Smooth muscle cell (in vitro differentiated cells): ENCODE measurements around the gene PARL. TPM values are rescaled to one million over a fixed set of nuclear protein-coding genes. Genes with fewer than 3 reads are reported as not detected.
A peak's percentile ranks its signal among the peaks of the same experiment; 100 is the strongest.

Experiments
- DNase-seq: peaks from one replicate; lab custom pipeline; 2025; ENCODE audit not compliant: unreplicated experiment; lab: John Stamatoyannopoulos, UW
- H2AFZ ChIP-seq: fragments of 200-600 bp; sonication (generic); 2 replicates; pipeline ENCODE4 v1.6.0; 2016; ENCODE audit warnings: antibody characterized with exemption, low read depth, mild to moderate bottlenecking
- H3F3A ChIP-seq: fragments of 200-600 bp; sonication (generic); 2 replicates; pipeline ENCODE4 v1.6.0; 2017; ENCODE audit warnings: antibody characterized with exemption, low read depth
- H3K27ac ChIP-seq: fragments of 200-600 bp; sonication (generic); 2 replicates; pipeline ENCODE4 v1.5.1; 2016; ENCODE audit warnings: low read depth, mild to moderate bottlenecking
- H3K27me3 ChIP-seq: fragments of 200-600 bp; sonication (generic); 2 replicates; pipeline ENCODE4 v1.6.1; 2016; ENCODE audit warnings: low read depth, mild to moderate bottlenecking
- H3K36me3 ChIP-seq: fragments of 200-600 bp; sonication (generic); 2 replicates; pipeline ENCODE4 v1.5.1; 2016; ENCODE audit warnings: low read depth
- H3K4me1 ChIP-seq: fragments of 200-600 bp; sonication (generic); 2 replicates; pipeline ENCODE4 v1.5.1; 2016; ENCODE audit warnings: low read depth
- H3K4me2 ChIP-seq: fragments of 200-600 bp; sonication (generic); 2 replicates; pipeline ENCODE4 v1.6.0; 2016; ENCODE audit warnings: mild to moderate bottlenecking
- H3K4me3 ChIP-seq: fragments of 200-600 bp; sonication (generic); 2 replicates; pipeline ENCODE4 v1.5.1; 2016; ENCODE audit warnings: mild to moderate bottlenecking
- H3K79me2 ChIP-seq: fragments of 200-600 bp; sonication (generic); 2 replicates; pipeline ENCODE4 v1.6.0; 2016; ENCODE audit warnings: low read depth, mild to moderate bottlenecking
- H3K9ac ChIP-seq: fragments of 200-600 bp; sonication (generic); 2 replicates; pipeline ENCODE4 v1.6.0; 2016; ENCODE audit warnings: low read depth
- H3K9me3 ChIP-seq: fragments of 200-600 bp; sonication (generic); replicated peaks from 2 replicates; pipeline ENCODE4 v1.5.1; 2016; ENCODE audit warnings: low read depth
- H4K20me1 ChIP-seq: fragments of 200-600 bp; sonication (generic); 2 replicates; pipeline ENCODE4 v1.6.0; 2016; ENCODE audit warnings: low read depth
- CTCF ChIP-seq: fragments of 200-600 bp; sonication (generic); IDR thresholded peaks from 2 replicates; pipeline ENCODE4 v1.5.1; 2017; ENCODE audit warnings: borderline replicate concordance, mild to moderate bottlenecking, antibody characterized with exemption; ENCODE audit not compliant: insufficient read depth, poor library complexity, severe bottlenecking
- whole genome bisulfite sequencing: methylation state at CpG from one replicate; pipeline ENCODE4 v1.1.7; 2016; ENCODE audit warnings: low lambda C conversion rate; 5-methylcytosine and 5-hydroxymethylcytosine counted together
- polyA plus RNA-seq: library from polyadenylated mRNA; unstranded; fragments of >200 nt; fragmentation: Nextera tagmentation; extraction: Ambion mirVana; gene quantifications from 2 replicates; pipeline ENCODE4 v1.2.1, GENCODE V29; 2016
- total RNA-seq: library from RNA; depleted of rRNA; stranded (reverse); fragments of >200 nt; gene quantifications from 2 replicates; pipeline ENCODE4 v1.2.3, GENCODE V29; 2014

The PARL gene
- total and polyA plus RNA-seq, 2 experiments from 2014 or later, result 53.7 to 79.3 TPM

GRCh38 chr3:183845608-183846288, 38.9 kb downstream of the PARL start:
- peak overlapping the region; percentile 67 for H3K9ac ChIP-seq
- H3K27me3 ChIP-seq, result no peaks in the 10 kb centered on the region
- no peaks in the 10 kb centered on the region for H3K9me3 ChIP-seq
- peak overlapping the region; percentile 93 for H3K27ac ChIP-seq
- no peak for TF ChIP-seq CTCF
- no peak for DNase-seq
- WGBS, result 67% methylated on average over 13 of the region's 13 CpGs
- no peak overlapping the region for H2AFZ ChIP-seq
- H3K4me1 ChIP-seq, result peaks cover 16% of the 10 kb centered on the region
- no peak overlapping the region for H3K4me3 ChIP-seq
- peaks cover 34% of the 10 kb centered on the region for H4K20me1 ChIP-seq
- H3K4me2 ChIP-seq, result peak overlapping the region; percentile 73
- no peaks in the 10 kb centered on the region for H3K79me2 ChIP-seq
- peaks cover 15% of the 10 kb centered on the region for H3K36me3 ChIP-seq
- H3F3A ChIP-seq, result peaks cover 6% of the 10 kb centered on the region

GRCh38 chr3:183845090-183845489, 39.6 kb downstream of the PARL start:
- Histone ChIP-seq H4K20me1 (peaks cover 34% of the 10 kb centered on the region), H3K9ac (peak overlapping the region; percentile 67), H2AFZ (no peak overlapping the region), H3K27me3 (no peaks in the 10 kb centered on the region), H3K4me3 (peak overlapping the region; percentile 13), H3F3A (peaks cover 6% of the 10 kb centered on the region), H3K36me3 (peaks cover 15% of the 10 kb centered on the region), H3K9me3 (no peaks in the 10 kb centered on the region), H3K79me2 (no peaks in the 10 kb centered on the region), H3K4me2 (peak overlapping the region; percentile 73), H3K4me1 (peaks cover 16% of the 10 kb centered on the region), H3K27ac (peak overlapping the region; percentile 93)
- no peak for DNase-seq
- no peak for TF ChIP-seq CTCF
- 78% methylated on average over 4 of the region's 4 CpGs for WGBS

- peaks cover 6% of the 10 kb centered on the region for H3F3A ChIP-seq
- peaks cover 34% of the 10 kb centered on the region for H4K20me1 ChIP-seq
- peaks cover 15% of the 10 kb centered on the region for H3K36me3 ChIP-seq
- peak overlapping the region; percentile 67 for H3K9ac ChIP-seq
- H3K79me2 ChIP-seq, result no peaks in the 10 kb centered on the region
- no peak overlapping the region for H2AFZ ChIP-seq
- DNase-seq, result no peak
- H3K4me2 ChIP-seq, result peak overlapping the region; percentile 73
- WGBS, result 54% methylated on average over 2 of the region's 2 CpGs
- H3K4me1 ChIP-seq, result peaks cover 16% of the 10 kb centered on the region
- H3K9me3 ChIP-seq, result no peaks in the 10 kb centered on the region
- H3K4me3 ChIP-seq, result peak overlapping the region; percentile 13
- TF ChIP-seq CTCF, result no peak
- peak overlapping the region; percentile 93 for H3K27ac ChIP-seq
- no peaks in the 10 kb centered on the region for H3K27me3 ChIP-seq
Measured at GRCh38 chr3:183844606-183845005, 40.1 kb downstream of the PARL start.

GRCh38 chr3:183839751-183840150, 44.9 kb downstream of the PARL start:
- H3K9me3 ChIP-seq, result no peaks in the 10 kb centered on the region
- H3K27me3 ChIP-seq, result no peaks in the 10 kb centered on the region
- H3K79me2 ChIP-seq, result no peaks in the 10 kb centered on the region
- H4K20me1 ChIP-seq, result peaks cover 23% of the 10 kb centered on the region
- peaks cover 8% of the 10 kb centered on the region for H3K4me1 ChIP-seq
- peaks cover 6% of the 10 kb centered on the region for H3F3A ChIP-seq
- peaks cover 19% of the 10 kb centered on the region for H3K36me3 ChIP-seq
- H2AFZ ChIP-seq, result no peak overlapping the region
- H3K4me3 ChIP-seq, result no peak overlapping the region
- WGBS, result 93% methylated on average over 4 of the region's 4 CpGs
- H3K27ac ChIP-seq, result no peak overlapping the region
- DNase-seq, result no peak
- no peak overlapping the region for H3K4me2 ChIP-seq
- H3K9ac ChIP-seq, result no peak overlapping the region
- TF ChIP-seq CTCF, result no peak
